Uterus (tissue), 4 donors: ENCODE results near the gene CPT1A. TPM values are rescaled to one million over a fixed set of nuclear protein-coding genes. Genes with fewer than 3 reads are reported as not detected.

Experiments used
- DNase-seq, 2 donors: peaks; one replicate each; pipeline ENCODE4 v3.0.0-alpha.2; 2019 to 2020
- H3K27ac ChIP-seq, 2 donors: fragments of 200-600 bp; sonication (generic); 1 replicate in 1 of 2; 2 replicates in 1 of 2; pipeline ENCODE4 v1.5.1; 2016 to 2018
- H3K27me3 ChIP-seq, 2 donors: fragments of 200-600 bp; sonication (generic); one replicate each; pipeline ENCODE4 v1.5.1; 2018 to 2019; ENCODE audit warnings: control low read depth in 1 of 2
- H3K36me3 ChIP-seq, 2 donors: fragments of 200-600 bp; sonication (generic); one replicate each; pipeline ENCODE4 v1.5.1; 2019; ENCODE audit warnings: control low read depth in 1 of 2
- H3K4me1 ChIP-seq, 2 donors: fragments of 200-600 bp; sonication (generic); one replicate each; pipeline ENCODE4 v1.5.1; 2018 to 2019; ENCODE audit warnings: control low read depth in 1 of 2
- H3K4me3 ChIP-seq, 2 donors: fragments of 200-600 bp; sonication (generic); 1 replicate in 1 of 2; 2 replicates in 1 of 2; pipeline ENCODE4 v1.5.1; 2018 to 2019; ENCODE audit warnings: mild to moderate bottlenecking in 1 of 2
- H3K9me3 ChIP-seq, 2 donors: fragments of 200-600 bp; sonication (generic); one replicate each; pipeline ENCODE4 v1.5.1; 2019; ENCODE audit warnings: control low read depth in 1 of 2
- POLR2A ChIP-seq, 2 donors: fragments of 450-650 bp; IDR thresholded peaks; one replicate each; pipeline ENCODE4 v1.6.1; 2016; ENCODE audit warnings: antibody characterized with exemption in 2 of 2, mild to moderate bottlenecking in 1 of 2, moderate library complexity in 1 of 2
- intact Hi-C: fragments of 100-400 bp; cut with DNase I; formaldehyde crosslinking; loops from one replicate; pipeline ENCODE4 v1.15.1; 2023; ENCODE audit warnings: low total_unique reads
- total RNA-seq, 4 donors: library from RNA; depleted of rRNA in 3 of 4; stranded (reverse); fragments of >200 nt in 3 of 4; gene quantifications; one replicate each; pipeline versions ENCODE4 v1.1.0 to v1.2.4, GENCODE V29; 2014 to 2023
- TF ChIP-seq, protein P1 (sequence below), 4 experiments: fragments of 200-600 bp in 2 of 4; fragments of 450-650 bp in 2 of 4; sonication (generic) in 2 of 4; IDR thresholded peaks; one replicate each; pipeline ENCODE4 v1.5.1; 2016 to 2019; ENCODE audit warnings: antibody characterized with exemption in 4 of 4, mild to moderate bottlenecking in 2 of 4, moderate library complexity in 1 of 4
- donor health status: DM: yes; HTN: yes; CAD: no.

Gene CPT1A
- total RNA-seq, 4 donors from 2014 or later = 27.2 to 125 (median 67.9) TPM

- intact Hi-C loops = no loop called here
- no peaks in the 10 kb centered on the region for H3K36me3 ChIP-seq
- no peak overlapping the region for H3K4me3 ChIP-seq
- peaks cover 0 to 7% of the 10 kb centered on the region in 2 donors for H3K4me1 ChIP-seq
- H3K27me3 ChIP-seq = no peaks in the 10 kb centered on the region
- TF ChIP-seq, protein P1, sequence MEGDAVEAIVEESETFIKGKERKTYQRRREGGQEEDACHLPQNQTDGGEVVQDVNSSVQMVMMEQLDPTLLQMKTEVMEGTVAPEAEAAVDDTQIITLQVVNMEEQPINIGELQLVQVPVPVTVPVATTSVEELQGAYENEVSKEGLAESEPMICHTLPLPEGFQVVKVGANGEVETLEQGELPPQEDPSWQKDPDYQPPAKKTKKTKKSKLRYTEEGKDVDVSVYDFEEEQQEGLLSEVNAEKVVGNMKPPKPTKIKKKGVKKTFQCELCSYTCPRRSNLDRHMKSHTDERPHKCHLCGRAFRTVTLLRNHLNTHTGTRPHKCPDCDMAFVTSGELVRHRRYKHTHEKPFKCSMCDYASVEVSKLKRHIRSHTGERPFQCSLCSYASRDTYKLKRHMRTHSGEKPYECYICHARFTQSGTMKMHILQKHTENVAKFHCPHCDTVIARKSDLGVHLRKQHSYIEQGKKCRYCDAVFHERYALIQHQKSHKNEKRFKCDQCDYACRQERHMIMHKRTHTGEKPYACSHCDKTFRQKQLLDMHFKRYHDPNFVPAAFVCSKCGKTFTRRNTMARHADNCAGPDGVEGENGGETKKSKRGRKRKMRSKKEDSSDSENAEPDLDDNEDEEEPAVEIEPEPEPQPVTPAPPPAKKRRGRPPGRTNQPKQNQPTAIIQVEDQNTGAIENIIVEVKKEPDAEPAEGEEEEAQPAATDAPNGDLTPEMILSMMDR (IDR thresholded peaks at IDR 0.05) = peak in 1 of 4 experiments; percentile 6
- TF ChIP-seq POLR2A (IDR thresholded peaks at IDR 0.05) = no peak
- H3K9me3 ChIP-seq = no peaks in the 10 kb centered on the region
- no peak for DNase-seq
- H3K27ac ChIP-seq = no peak overlapping the region
These were observed 16.1 kb downstream of the CPT1A start for GRCh38 chr11:68825571-68825970.

DNA sequence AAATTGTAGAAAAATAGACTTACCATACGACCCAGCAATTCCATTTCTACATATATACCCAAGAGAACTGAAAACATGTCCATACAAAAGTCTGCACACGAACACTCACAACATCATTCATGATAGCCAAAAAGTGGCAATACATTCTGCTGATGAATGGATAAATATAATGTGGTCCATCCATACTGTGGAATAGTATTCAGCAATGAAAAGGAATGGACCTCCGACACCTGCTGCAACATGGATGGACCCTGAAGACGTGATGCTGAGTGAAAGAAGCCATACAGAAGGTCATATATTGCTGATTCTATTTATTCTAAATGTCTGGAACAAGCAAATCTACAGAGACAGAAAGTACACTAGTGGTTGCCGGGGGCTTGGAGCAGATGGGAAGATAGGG lies 19.2 kb downstream of the CPT1A start:
- intact Hi-C loops = no loop called here
- no peaks in the 10 kb centered on the region for H3K36me3 ChIP-seq
- H3K27me3 ChIP-seq = no peaks in the 10 kb centered on the region
- no peak overlapping the region for H3K4me3 ChIP-seq
- H3K4me1 ChIP-seq = no peaks in the 10 kb centered on the region
- H3K9me3 ChIP-seq = no peaks in the 10 kb centered on the region
- no peak for TF ChIP-seq POLR2A (IDR thresholded peaks at IDR 0.05)
- TF ChIP-seq, protein P1 (IDR thresholded peaks at IDR 0.05) = no peak
- DNase-seq = no peak
- no peak overlapping the region for H3K27ac ChIP-seq

DNA sequence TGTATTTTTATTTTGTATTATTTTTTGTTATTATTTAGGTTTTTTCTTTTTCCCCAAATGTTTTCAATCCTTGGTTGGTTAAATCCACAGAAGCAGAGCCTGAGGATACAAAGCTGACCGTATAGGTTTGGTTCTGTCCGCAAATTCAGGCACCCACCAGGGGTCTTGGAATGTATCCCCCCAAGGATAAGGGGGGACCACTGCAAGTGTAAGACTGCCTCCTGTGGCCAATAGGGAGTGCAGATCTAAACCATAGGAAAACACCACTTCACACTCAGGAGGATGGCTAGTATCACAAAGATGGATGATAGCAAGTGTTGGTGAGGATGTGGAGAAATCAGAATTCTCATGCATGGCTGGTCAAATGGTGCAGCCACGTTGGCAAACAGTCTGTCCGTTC lies 20.0 kb downstream of the CPT1A start:
- no peak for DNase-seq
- intact Hi-C loops = no loop called here
- Histone ChIP-seq H3K4me1 (no peaks in the 10 kb centered on the region), H3K9me3 (no peaks in the 10 kb centered on the region), H3K4me3 (no peak overlapping the region), H3K27ac (no peak overlapping the region), H3K27me3 (no peaks in the 10 kb centered on the region), H3K36me3 (no peaks in the 10 kb centered on the region)
- TF ChIP-seq POLR2A (IDR thresholded peaks at IDR 0.05) = no peak
- TF ChIP-seq, protein P1 (IDR thresholded peaks at IDR 0.05) = no peak

DNA sequence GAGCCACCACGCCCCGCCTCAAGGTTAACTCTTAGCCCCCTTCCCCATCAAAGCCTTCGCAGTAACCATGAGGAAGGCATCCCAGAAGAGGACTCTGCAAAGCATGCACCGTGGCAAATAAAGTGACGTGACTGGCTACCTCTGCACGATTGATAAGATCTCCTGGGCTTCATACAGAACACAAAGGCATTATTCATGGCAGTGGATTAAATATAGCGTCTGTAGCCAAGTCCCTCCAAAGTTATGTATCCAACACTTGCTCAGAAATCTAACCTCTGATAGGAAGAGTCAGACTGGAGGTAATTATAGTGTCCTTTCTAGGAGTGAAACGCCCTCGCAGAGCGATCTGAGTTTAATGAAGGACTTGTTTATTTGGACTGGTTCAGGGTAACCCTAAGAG lies 22.4 kb downstream of the CPT1A start:
- Histone ChIP-seq H3K9me3 (no peaks in the 10 kb centered on the region), H3K4me1 (no peaks in the 10 kb centered on the region), H3K27ac (no peak overlapping the region), H3K27me3 (no peaks in the 10 kb centered on the region), H3K36me3 (no peaks in the 10 kb centered on the region), H3K4me3 (no peak overlapping the region)
- no peak for DNase-seq
- no peak for TF ChIP-seq POLR2A (IDR thresholded peaks at IDR 0.05)
- intact Hi-C loops = no loop called here

- TF ChIP-seq POLR2A (IDR thresholded peaks at IDR 0.05) = no peak
- TF ChIP-seq, protein P1 (IDR thresholded peaks at IDR 0.05) = no peak
- H3K9me3 ChIP-seq = no peaks in the 10 kb centered on the region
- no peaks in the 10 kb centered on the region for H3K27me3 ChIP-seq
- DNase-seq = no peak
- no peaks in the 10 kb centered on the region for H3K4me1 ChIP-seq
- no peaks in the 10 kb centered on the region for H3K36me3 ChIP-seq
- intact Hi-C loops = no loop called here
- no peak overlapping the region for H3K27ac ChIP-seq
- no peak overlapping the region for H3K4me3 ChIP-seq
These were observed 23.5 kb downstream of the CPT1A start for GRCh38 chr11:68818181-68818580.

GRCh38 chr11:68817554-68817953 lies 24.2 kb downstream of the CPT1A start:
- no peak for DNase-seq
- Histone ChIP-seq H3K4me1 (no peaks in the 10 kb centered on the region), H3K36me3 (no peaks in the 10 kb centered on the region), H3K4me3 (no peak overlapping the region), H3K27me3 (no peaks in the 10 kb centered on the region), H3K9me3 (no peaks in the 10 kb centered on the region), H3K27ac (no peak overlapping the region)
- no peak for TF ChIP-seq POLR2A (IDR thresholded peaks at IDR 0.05)
- TF ChIP-seq, protein P1 (IDR thresholded peaks at IDR 0.05) = no peak
- intact Hi-C loops = no loop called here
